GM12878 (cell line): ENCODE results near the gene SMPX. TPM values are rescaled to one million over a fixed set of nuclear protein-coding genes. Genes with fewer than 3 reads are reported as not detected.

Experiments used
- ATAC-seq: fragments of 200-7000 bp; cut with Tn5 transposase; 3 replicates; pipeline ENCODE4 v1.9.1; 2020; ENCODE audit warnings: mild to moderate bottlenecking, moderate library complexity
- BruUV-seq: library from RNA; stranded (reverse); fragments of 400-500 nt; replicated peaks from 2 replicates; lab custom pipeline; 2021; lab: Mats Ljungman, UMichigan
- CTCF ChIA-PET: fragments of 300-600 bp; sonication (Branson Sonifier 250); formaldehyde crosslinking; extraction: SDS; loops from one replicate; lab custom pipeline; 2021; ENCODE audit warnings: inconsistent platforms; lab: Yijun Ruan, JAX
- POLR2A ChIA-PET: fragments of 350-600 bp; formaldehyde crosslinking; extraction: SDS; loops from one replicate; lab custom pipeline; 2021; ENCODE audit warnings: inconsistent platforms; lab: Charles Lee
- RAD21 ChIA-PET: fragments of 300-600 bp; sonication (Branson Sonifier 250); formaldehyde crosslinking; loops from one replicate; lab custom pipeline; 2023; ENCODE audit warnings: antibody characterized with exemption; ENCODE audit not compliant: unreplicated experiment; lab: Charles Lee
- SMC1A ChIA-PET: fragments of 300-600 bp; sonication (Branson Sonifier 250); formaldehyde crosslinking; loops from one replicate; lab custom pipeline; 2023; ENCODE audit not compliant: unreplicated experiment, uncharacterized antibody; lab: Charles Lee
- DNase-seq: peaks from one replicate; pipeline ENCODE4 v3.0.0-alpha.2; 2011; ENCODE audit warnings: low read depth, low spot score
- FAIRE-seq: peaks from 3 replicates; lab custom pipeline; 2011; peaks lifted over from hg19 to GRCh38; lab: Jason Lieb, UNC
- H2AFZ ChIP-seq: 2 replicates; pipeline ENCODE4 v1.6.0; 2011; ENCODE audit warnings: low read depth, low read length, control low read depth; ENCODE audit not compliant: control insufficient read depth
- H3K27ac ChIP-seq: 2 replicates; pipeline ENCODE4 v1.5.1; 2011; ENCODE audit warnings: control low read depth; ENCODE audit not compliant: control insufficient read depth, insufficient read depth
- H3K27me3 ChIP-seq, 2 experiments: replicated peaks in 1 of 2; 2 replicates each; pipeline versions ENCODE4 v1.6.0 to v1.6.1; 2011; ENCODE audit warnings: low read length in 1 of 2; ENCODE audit not compliant: control insufficient read depth in 2 of 2, insufficient read depth in 2 of 2
- H3K36me3 ChIP-seq, 2 experiments: 2 replicates each; pipeline ENCODE4 v1.5.1; 2011; ENCODE audit warnings: low read length in 1 of 2; ENCODE audit not compliant: control insufficient read depth in 2 of 2, insufficient read depth in 2 of 2
- H3K4me1 ChIP-seq: 2 replicates; pipeline ENCODE4 v1.6.1; 2011; ENCODE audit warnings: mild to moderate bottlenecking, low read length, moderate library complexity, mixed read lengths; ENCODE audit not compliant: control insufficient read depth, insufficient read depth
- H3K4me2 ChIP-seq: 2 replicates; pipeline ENCODE4 v1.6.0; 2011; ENCODE audit warnings: control low read depth; ENCODE audit not compliant: control insufficient read depth, insufficient read depth
- H3K4me3 ChIP-seq: fragments of 200-600 bp; sonication (generic); 2 replicates; pipeline ENCODE4 v1.5.1; 2016
- H3K79me2 ChIP-seq: 2 replicates; pipeline ENCODE4 v1.6.0; 2011; ENCODE audit warnings: low read length; ENCODE audit not compliant: control insufficient read depth, insufficient read depth
- H3K9ac ChIP-seq: 2 replicates; pipeline ENCODE4 v1.8.0; 2011; ENCODE audit warnings: low read length, control low read depth, mixed read lengths; ENCODE audit not compliant: control insufficient read depth, insufficient read depth
- H3K9me3 ChIP-seq: replicated peaks from 3 replicates; pipeline ENCODE4 v1.5.1; 2011; ENCODE audit warnings: mild to moderate bottlenecking, low read length; ENCODE audit not compliant: control insufficient read depth, insufficient read depth
- H4K20me1 ChIP-seq: 2 replicates; pipeline ENCODE4 v1.6.0; 2011; ENCODE audit not compliant: control insufficient read depth, insufficient read depth
- CREB1 ChIP-seq: IDR thresholded peaks from 2 replicates; pipeline ENCODE4 v1.6.1; 2012; ENCODE audit warnings: low read depth, mild to moderate bottlenecking, inconsistent platforms
- LARP7 ChIP-seq: fragments of 450-650 bp; IDR thresholded peaks from 2 replicates; pipeline ENCODE4 v1.6.1; 2017; ENCODE audit warnings: mild to moderate bottlenecking
- MYB ChIP-seq: fragments of 150-350 bp; IDR thresholded peaks from 2 replicates; pipeline ENCODE4 v1.6.1; 2014; ENCODE audit warnings: mild to moderate bottlenecking, low read depth, low read length, borderline replicate concordance
- SREBF1 ChIP-seq: IDR thresholded peaks from 2 replicates; pipeline ENCODE4 v1.6.1; 2012; ENCODE audit warnings: mild to moderate bottlenecking, low read length
- YY1 ChIP-seq: IDR thresholded peaks from 2 replicates; pipeline ENCODE4 v1.6.1; 2011; ENCODE audit warnings: low read depth, mild to moderate bottlenecking, low read length
- ZSCAN29 ChIP-seq: fragments of 450-650 bp; IDR thresholded peaks from 2 replicates; pipeline ENCODE4 v1.6.1; 2017; ENCODE audit warnings: mild to moderate bottlenecking, moderate library complexity
- WGBS: methylation state at CpG from one replicate; pipeline ENCODE4 v1.1.6; 2016; ENCODE audit warnings: low lambda C conversion rate; ENCODE audit not compliant: insufficient replicate concordance, insufficient coverage; ENCODE audit errors: missing lambda C conversion rate; 5-methylcytosine and 5-hydroxymethylcytosine counted together
- in situ Hi-C: fragments of 300-500 bp; cut with MboI; formaldehyde crosslinking; loops from 9 replicates; pipeline ENCODE4 v1.14.3; 2018; ENCODE audit warnings: mixed read lengths
- intact Hi-C: fragments of 100-400 bp; cut with micrococcal nuclease; formaldehyde crosslinking; loops from one replicate; pipeline ENCODE4 v1.14.2; 2022; ENCODE audit not compliant: unreplicated experiment
- polyA plus RNA-seq, 11 experiments: library from polyadenylated mRNA; depleted of rRNA in 4 of 11; unstranded in 6 of 11; stranded (reverse) in 5 of 11; fragments of >200 nt; fragmentation: Nextera tagmentation in 4 of 11; fragmentation: Illumina TruSeq in 1 of 11; extraction: Ambion mirVana in 4 of 11; extraction: Trizol in 1 of 11; gene quantifications; 1 replicate in 1 of 11; 2 replicates in 10 of 11; pipeline versions ENCODE4 v1.2.1 to v1.2.3, GENCODE V29; 2011 to 2016; ENCODE audit warnings: inconsistent platforms in 2 of 11, missing spikeins in 2 of 11, low read depth in 1 of 11
- total RNA-seq, 4 experiments: library from RNA; depleted of rRNA in 3 of 4; stranded (reverse); fragments of >200 nt in 3 of 4; fragmentation: Illumina TruSeq in 1 of 4; extraction: Trizol in 1 of 4; gene quantifications; 2 replicates each; pipeline versions ENCODE4 v1.2.1 to v1.2.3, GENCODE V29; 2013 to 2021
- TF ChIP-seq, protein P1 (sequence below): fragments of 450-650 bp; IDR thresholded peaks from 2 replicates; pipeline ENCODE4 v1.6.1; 2018; ENCODE audit warnings: mild to moderate bottlenecking, low read depth, moderate library complexity; ENCODE audit not compliant: partially characterized antibody
- TF ChIP-seq, protein P2 (sequence below): fragments of 150-350 bp; IDR thresholded peaks from 2 replicates; pipeline ENCODE4 v1.6.1; 2014; ENCODE audit warnings: mild to moderate bottlenecking, low read depth, low read length
- TF ChIP-seq, protein P3 (sequence below), 3 experiments: IDR thresholded peaks in 2 of 3; conservative IDR thresholded peaks in 1 of 3; 2 replicates each; pipeline ENCODE4 v1.5.1; 2011; ENCODE audit warnings: low read depth in 3 of 3, low read length in 3 of 3, mild to moderate bottlenecking in 3 of 3, control low read depth in 2 of 3, moderate library complexity in 2 of 3, inconsistent platforms in 1 of 3, mixed read lengths in 1 of 3; ENCODE audit not compliant: control insufficient read depth in 2 of 3, insufficient read depth in 1 of 3; ENCODE audit errors: extremely low read depth in 1 of 3
- TF ChIP-seq, protein P4 (sequence below): fragments of 450-650 bp; IDR thresholded peaks from 2 replicates; pipeline ENCODE4 v1.6.1; 2017; ENCODE audit warnings: mild to moderate bottlenecking, moderate library complexity

Gene SMPX
- total and polyA plus RNA-seq, 10 of the 15 experiments (the other 5 are each of a cell fraction or from before 2014, with no cell fraction given), result 0.08 to 0.09 TPM; not detected in 8

DNA sequence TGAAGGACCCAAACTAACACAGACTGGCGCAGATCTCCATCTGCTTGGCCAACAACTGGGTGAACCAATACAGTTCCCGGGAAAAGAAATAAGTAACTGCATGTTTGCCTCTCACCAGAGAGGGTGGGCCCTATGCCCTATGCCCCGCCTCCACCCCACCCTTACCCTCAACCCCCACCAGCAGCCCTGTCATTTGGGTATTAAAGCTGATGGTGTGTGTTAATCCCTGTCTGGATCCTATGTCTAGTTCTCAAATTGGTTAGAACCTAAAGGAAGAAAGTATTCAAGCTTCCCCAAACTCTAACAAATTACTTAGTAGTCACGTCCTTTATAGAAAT, 19.0 kb downstream of the SMPX start (continued):
- TF ChIP-seq, protein P1, sequence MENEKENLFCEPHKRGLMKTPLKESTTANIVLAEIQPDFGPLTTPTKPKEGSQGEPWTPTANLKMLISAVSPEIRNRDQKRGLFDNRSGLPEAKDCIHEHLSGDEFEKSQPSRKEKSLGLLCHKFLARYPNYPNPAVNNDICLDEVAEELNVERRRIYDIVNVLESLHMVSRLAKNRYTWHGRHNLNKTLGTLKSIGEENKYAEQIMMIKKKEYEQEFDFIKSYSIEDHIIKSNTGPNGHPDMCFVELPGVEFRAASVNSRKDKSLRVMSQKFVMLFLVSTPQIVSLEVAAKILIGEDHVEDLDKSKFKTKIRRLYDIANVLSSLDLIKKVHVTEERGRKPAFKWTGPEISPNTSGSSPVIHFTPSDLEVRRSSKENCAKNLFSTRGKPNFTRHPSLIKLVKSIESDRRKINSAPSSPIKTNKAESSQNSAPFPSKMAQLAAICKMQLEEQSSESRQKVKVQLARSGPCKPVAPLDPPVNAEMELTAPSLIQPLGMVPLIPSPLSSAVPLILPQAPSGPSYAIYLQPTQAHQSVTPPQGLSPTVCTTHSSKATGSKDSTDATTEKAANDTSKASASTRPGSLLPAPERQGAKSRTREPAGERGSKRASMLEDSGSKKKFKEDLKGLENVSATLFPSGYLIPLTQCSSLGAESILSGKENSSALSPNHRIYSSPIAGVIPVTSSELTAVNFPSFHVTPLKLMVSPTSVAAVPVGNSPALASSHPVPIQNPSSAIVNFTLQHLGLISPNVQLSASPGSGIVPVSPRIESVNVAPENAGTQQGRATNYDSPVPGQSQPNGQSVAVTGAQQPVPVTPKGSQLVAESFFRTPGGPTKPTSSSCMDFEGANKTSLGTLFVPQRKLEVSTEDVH, result no peak
- TF ChIP-seq, protein P2, sequence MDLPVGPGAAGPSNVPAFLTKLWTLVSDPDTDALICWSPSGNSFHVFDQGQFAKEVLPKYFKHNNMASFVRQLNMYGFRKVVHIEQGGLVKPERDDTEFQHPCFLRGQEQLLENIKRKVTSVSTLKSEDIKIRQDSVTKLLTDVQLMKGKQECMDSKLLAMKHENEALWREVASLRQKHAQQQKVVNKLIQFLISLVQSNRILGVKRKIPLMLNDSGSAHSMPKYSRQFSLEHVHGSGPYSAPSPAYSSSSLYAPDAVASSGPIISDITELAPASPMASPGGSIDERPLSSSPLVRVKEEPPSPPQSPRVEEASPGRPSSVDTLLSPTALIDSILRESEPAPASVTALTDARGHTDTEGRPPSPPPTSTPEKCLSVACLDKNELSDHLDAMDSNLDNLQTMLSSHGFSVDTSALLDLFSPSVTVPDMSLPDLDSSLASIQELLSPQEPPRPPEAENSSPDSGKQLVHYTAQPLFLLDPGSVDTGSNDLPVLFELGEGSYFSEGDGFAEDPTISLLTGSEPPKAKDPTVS, result no peak
- TF ChIP-seq SREBF1, result no peak

DNA sequence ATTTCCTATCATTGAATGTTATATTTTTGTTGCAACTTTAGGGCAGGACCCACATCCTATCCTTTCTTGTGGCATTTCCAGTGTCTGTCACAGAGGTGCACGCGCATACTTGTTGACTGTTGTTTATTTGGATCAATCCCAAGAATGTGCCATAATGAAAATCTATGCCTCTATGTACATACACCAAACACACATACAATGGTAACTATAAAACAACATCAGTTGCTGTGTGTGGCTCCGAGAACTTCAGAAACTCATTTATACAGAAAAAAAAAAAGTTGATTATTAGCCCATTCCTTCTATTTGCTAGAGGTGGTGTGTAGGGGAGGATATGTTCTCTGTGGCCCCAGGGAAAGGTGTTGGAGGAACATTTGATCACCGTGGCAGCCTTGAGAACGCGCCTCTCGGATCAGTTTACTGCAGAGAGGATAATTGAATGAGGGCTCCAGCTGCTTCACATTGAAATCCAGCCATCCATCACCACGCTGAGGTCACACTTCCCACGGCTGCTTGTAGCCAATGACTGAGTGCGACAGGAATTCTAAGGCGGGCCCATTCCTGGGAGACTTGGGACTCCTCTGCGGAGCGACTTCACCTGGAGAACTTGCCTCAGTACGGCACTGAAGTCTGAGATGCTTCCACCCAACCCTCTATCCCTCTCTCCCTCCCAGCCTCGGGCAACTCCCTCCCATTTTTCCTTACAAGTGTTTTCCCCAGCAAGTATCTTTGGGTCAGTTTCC, 19.5 kb downstream of the SMPX start:
- ChIA-PET CTCF (no interaction called here), SMC1A (no interaction called here), POLR2A (no interaction called here), RAD21 (no interaction called here)
- no peaks in the 10 kb centered on the region for H3K9me3 ChIP-seq
- H3K4me2 ChIP-seq, result no peak overlapping the region
- H3K4me3 ChIP-seq, result no peak overlapping the region
- DNase-seq (no peak), ATAC-seq (no peak), FAIRE-seq (no peak)
- intact Hi-C loops (loop anchor here (10.0 kb wide), 1 partner anchor 254 kb away; no protein-coding TSS in a partner anchor), in situ Hi-C loops (no loop called here)
- H3K4me1 ChIP-seq, result no peaks in the 10 kb centered on the region
- whole genome bisulfite sequencing, result 47% methylated on average over 15 of the region's 15 CpGs
- H4K20me1 ChIP-seq, result no peaks in the 10 kb centered on the region
- H3K36me3 ChIP-seq, result no peaks in the 10 kb centered on the region
- H3K27ac ChIP-seq, result no peak overlapping the region
- H3K9ac ChIP-seq, result no peak overlapping the region
- no peaks in the 10 kb centered on the region for H3K27me3 ChIP-seq
- H3K79me2 ChIP-seq, result no peaks in the 10 kb centered on the region
- H2AFZ ChIP-seq, result no peak overlapping the region
- BruUV-seq, result no TSS peak
- no peak for TF ChIP-seq ZSCAN29
- TF ChIP-seq CREB1, result no peak
- TF ChIP-seq, protein P3, sequence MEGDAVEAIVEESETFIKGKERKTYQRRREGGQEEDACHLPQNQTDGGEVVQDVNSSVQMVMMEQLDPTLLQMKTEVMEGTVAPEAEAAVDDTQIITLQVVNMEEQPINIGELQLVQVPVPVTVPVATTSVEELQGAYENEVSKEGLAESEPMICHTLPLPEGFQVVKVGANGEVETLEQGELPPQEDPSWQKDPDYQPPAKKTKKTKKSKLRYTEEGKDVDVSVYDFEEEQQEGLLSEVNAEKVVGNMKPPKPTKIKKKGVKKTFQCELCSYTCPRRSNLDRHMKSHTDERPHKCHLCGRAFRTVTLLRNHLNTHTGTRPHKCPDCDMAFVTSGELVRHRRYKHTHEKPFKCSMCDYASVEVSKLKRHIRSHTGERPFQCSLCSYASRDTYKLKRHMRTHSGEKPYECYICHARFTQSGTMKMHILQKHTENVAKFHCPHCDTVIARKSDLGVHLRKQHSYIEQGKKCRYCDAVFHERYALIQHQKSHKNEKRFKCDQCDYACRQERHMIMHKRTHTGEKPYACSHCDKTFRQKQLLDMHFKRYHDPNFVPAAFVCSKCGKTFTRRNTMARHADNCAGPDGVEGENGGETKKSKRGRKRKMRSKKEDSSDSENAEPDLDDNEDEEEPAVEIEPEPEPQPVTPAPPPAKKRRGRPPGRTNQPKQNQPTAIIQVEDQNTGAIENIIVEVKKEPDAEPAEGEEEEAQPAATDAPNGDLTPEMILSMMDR (IDR thresholded peaks at IDR 0.05 in 2 of 3, conservative IDR thresholded peaks at IDR 0.05 in 1 of 3; ENCODE audit: control insufficient read depth in 2 of 3, extremely low read depth in 1 of 3, insufficient read depth in 1 of 3, low read depth in 3 of 3, low read length in 3 of 3), result no peak
- no peak for TF ChIP-seq MYB
- TF ChIP-seq LARP7, result no peak
- TF ChIP-seq, protein P4, sequence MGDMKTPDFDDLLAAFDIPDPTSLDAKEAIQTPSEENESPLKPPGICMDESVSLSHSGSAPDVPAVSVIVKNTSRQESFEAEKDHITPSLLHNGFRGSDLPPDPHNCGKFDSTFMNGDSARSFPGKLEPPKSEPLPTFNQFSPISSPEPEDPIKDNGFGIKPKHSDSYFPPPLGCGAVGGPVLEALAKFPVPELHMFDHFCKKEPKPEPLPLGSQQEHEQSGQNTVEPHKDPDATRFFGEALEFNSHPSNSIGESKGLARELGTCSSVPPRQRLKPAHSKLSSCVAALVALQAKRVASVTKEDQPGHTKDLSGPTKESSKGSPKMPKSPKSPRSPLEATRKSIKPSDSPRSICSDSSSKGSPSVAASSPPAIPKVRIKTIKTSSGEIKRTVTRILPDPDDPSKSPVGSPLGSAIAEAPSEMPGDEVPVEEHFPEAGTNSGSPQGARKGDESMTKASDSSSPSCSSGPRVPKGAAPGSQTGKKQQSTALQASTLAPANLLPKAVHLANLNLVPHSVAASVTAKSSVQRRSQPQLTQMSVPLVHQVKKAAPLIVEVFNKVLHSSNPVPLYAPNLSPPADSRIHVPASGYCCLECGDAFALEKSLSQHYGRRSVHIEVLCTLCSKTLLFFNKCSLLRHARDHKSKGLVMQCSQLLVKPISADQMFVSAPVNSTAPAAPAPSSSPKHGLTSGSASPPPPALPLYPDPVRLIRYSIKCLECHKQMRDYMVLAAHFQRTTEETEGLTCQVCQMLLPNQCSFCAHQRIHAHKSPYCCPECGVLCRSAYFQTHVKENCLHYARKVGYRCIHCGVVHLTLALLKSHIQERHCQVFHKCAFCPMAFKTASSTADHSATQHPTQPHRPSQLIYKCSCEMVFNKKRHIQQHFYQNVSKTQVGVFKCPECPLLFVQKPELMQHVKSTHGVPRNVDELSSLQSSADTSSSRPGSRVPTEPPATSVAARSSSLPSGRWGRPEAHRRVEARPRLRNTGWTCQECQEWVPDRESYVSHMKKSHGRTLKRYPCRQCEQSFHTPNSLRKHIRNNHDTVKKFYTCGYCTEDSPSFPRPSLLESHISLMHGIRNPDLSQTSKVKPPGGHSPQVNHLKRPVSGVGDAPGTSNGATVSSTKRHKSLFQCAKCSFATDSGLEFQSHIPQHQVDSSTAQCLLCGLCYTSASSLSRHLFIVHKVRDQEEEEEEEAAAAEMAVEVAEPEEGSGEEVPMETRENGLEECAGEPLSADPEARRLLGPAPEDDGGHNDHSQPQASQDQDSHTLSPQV, result no peak
- TF ChIP-seq YY1, result no peak
